GM21390 (cell line): Measurements from ENCODE around the gene NEGR1.

ENCODE experiments used
- ATAC-seq: cut with Tn5 transposase; IDR thresholded peaks from one replicate; pipeline ENCODE4 v1.9.1; 2021; ENCODE audit not compliant: unreplicated experiment

Gene NEGR1

GRCh38 chr1:71589005-71589404 is 693.3 kb downstream of the NEGR1 start:
- ATAC-seq: no peak

GRCh38 chr1:71587961-71588360 is 694.4 kb downstream of the NEGR1 start:
- no peak for ATAC-seq

DNA sequence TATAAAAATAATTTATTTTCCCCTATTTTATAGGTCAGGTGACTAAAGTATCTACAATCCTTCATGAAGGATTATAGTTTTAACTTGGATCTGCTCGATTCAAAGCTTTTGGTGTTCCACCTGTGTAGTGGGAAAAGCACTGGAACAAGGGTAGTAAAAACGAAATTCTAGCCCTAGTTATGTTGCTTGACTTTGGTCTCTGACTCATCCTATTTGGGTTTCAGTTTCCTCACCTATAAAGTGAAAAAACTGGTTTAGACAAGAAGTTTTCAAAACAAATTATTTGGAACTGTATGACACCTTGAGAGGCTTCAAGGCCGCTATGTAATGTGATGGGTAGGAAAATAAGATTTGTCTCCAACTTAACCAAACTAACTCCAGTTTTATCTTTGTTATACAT is 696.3 kb downstream of the NEGR1 start:
- no peak for ATAC-seq

GRCh38 chr1:71583756-71584155 is 698.6 kb downstream of the NEGR1 start:
- ATAC-seq: no peak

DNA sequence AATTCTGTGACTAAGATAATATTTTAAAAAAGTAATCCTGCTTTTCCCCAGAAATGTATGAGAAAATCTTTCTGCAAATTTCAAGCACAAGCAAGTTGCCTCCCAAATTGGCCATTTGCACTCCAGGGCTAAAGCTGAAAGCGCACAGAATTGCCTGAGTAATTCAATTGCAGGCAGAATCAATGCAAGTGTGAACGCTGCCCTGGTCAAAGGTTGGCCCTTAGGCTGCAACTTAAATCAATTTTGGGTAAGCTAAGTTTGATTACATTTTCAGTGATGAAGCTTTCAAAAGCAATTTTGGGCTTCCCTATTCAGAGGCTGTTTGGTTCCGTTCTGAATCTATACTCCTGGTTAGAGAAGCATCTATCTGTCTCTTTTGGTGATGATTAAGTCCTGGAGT is 699.7 kb downstream of the NEGR1 start:
- no peak for ATAC-seq

GRCh38 chr1:71577451-71578131 is 704.7 kb downstream of the NEGR1 start:
- ATAC-seq: no peak

- no peak for ATAC-seq
These were observed 710.3 kb downstream of the NEGR1 start for GRCh38 chr1:71572038-71572437.

GRCh38 chr1:71566413-71566812 is 715.9 kb downstream of the NEGR1 start:
- no peak for ATAC-seq

DNA sequence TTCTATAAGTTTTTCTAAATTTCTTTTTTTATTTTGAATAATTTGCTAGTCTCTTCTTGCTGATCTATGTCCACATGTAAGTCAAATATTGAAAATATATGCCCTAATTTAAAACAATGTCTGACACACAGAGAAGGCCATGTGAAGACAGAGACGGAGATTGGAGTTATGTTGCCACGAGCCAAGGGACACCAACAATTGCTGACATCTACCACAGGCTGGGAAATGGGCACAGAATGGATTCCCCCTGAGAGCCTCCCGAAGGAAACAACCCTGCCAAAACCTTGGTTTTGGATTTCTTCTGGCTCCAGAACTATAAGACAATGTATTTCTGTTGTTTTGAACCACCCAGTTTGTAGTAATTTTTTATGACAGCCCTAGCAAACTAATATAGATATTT is 716.5 kb downstream of the NEGR1 start:
- ATAC-seq: no peak

DNA sequence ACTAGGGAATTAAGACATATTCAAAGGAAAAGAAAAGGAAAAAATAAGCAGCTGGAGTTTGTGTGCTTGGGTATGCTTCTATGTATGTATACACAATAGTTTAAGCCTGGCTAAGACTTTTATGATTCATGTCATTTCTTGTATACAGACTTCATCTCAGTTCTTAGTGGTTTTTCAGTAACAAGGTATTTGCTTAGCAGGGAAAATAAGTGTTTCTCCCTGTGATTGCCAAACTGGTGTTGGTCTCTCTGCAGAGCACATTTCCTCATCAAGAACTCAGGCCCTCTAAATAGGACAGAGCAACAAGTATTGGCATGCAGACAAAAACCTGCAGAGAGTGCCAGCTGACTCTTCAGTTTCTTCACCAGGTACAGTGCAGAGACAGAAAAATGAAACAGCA is 717.1 kb downstream of the NEGR1 start:
- ATAC-seq: no peak

GRCh38 chr1:71562298-71562697 is 720.0 kb downstream of the NEGR1 start:
- ATAC-seq: no peak

GRCh38 chr1:71561729-71562128 is 720.6 kb downstream of the NEGR1 start:
- ATAC-seq: no peak

- no peak for ATAC-seq
These were observed 721.1 kb downstream of the NEGR1 start for GRCh38 chr1:71561206-71561605.

GRCh38 chr1:71559880-71560279 is 722.5 kb downstream of the NEGR1 start:
- ATAC-seq: no peak

GRCh38 chr1:71557138-71557537 is 725.2 kb downstream of the NEGR1 start:
- no peak for ATAC-seq

DNA sequence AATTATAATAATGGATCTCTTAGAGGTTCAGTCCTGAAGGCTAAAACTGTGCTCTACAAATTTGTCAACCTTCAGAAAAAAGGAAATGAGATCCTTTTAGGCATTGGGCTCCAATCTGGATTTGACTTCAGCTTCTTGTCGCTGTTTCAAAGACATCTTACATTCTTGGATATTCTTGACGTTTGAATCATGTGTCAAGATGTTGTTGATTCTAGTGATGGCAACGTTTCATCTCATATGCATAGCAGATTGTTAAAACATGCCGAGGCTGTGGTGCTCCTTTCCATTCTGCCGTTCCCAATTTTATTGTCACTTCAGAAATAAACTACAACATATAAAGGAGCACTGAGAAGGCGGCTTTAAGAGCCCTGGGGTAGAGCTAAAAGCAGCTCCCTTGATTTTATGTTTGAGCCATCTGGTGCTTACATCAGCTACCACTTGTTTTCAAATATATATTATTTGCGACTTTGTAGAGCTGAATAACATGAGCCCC is 733.9 kb downstream of the NEGR1 start:
- no peak for ATAC-seq

GRCh38 chr1:71542155-71542554 is 740.2 kb downstream of the NEGR1 start:
- ATAC-seq: no peak

- no peak for ATAC-seq
These were observed 748.4 kb downstream of the NEGR1 start for GRCh38 chr1:71533950-71534349.

- no peak for ATAC-seq
These were observed 750.0 kb downstream of the NEGR1 start for GRCh38 chr1:71532343-71532742.

- ATAC-seq: no peak
These were observed 755.5 kb downstream of the NEGR1 start for GRCh38 chr1:71526824-71527223.

DNA sequence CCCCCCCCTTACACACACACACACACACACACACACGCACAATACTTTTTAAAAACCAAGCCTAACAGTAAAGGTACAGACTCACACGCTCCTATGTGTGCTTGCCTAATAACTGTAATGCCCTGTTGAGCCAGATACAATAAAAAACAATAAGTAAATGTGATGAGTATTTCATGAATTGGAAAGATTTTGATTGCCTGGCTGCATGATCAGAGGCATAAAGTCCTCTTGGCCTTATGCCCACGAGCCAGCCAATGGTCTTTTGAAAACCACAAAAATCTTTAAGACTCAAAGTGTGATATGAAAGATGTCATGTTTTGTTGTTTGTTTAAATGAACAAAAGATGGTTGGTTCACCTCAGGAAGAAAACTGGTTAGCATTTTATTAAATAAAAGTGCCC is 759.6 kb downstream of the NEGR1 start:
- no peak for ATAC-seq

DNA sequence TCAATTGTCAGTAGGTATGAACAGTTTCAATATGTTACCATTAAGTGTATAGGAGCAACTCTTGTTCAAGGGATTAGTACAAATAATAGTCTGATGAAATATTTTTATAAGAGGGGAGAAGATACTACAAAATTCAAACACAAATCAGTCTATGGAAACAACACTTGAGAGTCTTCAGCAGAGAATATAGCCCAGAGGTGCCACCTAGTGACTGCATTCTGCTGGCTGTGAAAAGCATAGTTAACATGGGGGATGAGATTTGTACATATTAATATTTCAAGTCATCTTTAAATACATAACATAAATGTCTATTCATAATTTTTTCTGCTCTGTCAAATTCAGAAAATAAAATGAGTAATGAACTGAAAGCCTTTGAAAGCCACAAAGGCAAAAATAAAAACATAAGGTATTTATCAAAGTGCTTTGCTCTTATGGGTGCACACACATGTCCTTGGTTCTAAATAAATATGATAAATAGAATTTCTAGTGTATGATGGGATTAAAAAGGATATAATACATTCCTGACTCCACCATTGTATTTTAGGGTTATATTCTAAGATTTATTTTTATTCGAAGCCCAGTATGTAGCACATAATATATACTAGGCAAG is 760.6 kb downstream of the NEGR1 start:
- ATAC-seq: no peak

GRCh38 chr1:71511505-71511904 is 770.8 kb downstream of the NEGR1 start:
- ATAC-seq: no peak
